HS-5 (cell line): ENCODE results near the gene CFAP100.

Experiments used
- DNase-seq: peaks from one replicate; pipeline ENCODE4 v3.0.0-alpha.2; 2012; ENCODE audit warnings: low read depth

Gene CFAP100

DNA sequence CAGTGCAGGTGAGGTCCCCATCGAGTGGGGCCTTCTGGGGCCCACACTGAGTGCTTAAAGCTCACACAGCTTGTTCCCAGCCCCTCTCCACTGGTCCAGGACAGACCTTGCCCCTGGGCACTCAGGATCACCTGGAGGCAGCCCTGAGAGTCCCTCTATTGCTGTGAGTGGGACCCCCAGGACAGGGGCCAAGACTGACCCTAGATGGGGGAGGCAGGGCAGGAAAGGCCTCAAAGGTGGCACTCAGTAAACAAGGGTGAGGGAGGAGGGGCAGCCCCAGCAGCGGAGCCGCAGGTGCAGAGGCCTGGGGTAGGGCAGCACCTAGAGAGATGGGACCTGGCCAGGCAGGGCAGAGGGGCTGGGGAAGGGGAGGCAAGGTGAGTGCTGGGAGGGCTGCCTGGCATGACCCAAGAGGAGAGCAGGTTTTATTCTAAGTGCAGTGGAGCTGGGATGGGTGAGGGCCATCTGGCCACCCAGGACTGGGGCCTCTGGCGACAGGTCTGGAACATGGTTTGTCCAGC, 27.9 kb downstream of the CFAP100 start:
- no peak for DNase-seq

DNA sequence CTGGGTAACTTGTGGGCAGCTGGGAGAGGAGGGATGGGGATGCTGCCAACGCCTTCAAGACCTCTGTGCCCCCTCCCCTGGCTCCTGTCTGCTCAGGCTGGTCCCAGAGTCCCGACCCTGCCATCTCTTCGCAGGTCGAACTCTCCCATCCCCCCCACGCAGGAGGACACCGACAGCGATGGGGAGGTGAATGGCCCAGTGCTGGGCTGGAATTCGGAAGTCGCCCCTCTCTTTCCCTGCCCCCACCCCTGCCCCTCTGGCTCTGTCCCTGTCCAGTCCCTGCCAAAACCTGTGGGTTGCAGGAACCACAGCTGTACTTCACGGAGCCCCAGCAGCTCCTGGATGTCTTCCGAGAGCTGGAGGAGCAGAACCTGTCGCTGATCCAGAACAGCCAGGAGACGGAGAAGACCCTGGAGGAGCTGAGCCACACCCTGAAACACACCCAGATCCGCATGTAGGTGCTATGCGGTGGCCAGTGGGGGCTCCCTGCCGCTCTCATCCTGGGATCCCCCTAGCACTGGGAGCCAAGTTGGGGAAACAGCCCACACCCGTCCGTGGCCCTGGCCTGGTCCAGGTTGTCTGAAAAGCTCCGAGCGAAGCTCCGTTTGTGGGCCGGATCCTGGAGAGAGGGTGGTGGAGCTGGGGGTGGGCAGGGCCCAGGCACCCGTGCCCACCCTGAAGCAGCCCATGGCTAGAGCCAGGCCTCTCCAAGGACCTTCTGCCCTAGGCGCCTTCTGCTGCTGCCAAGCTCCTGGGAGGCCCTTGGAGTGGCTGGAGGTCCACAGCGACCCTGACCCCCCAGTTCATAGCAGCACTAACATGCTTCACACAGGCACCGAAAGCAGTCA, 28.7 kb downstream of the CFAP100 start:
- no peak for DNase-seq

DNA sequence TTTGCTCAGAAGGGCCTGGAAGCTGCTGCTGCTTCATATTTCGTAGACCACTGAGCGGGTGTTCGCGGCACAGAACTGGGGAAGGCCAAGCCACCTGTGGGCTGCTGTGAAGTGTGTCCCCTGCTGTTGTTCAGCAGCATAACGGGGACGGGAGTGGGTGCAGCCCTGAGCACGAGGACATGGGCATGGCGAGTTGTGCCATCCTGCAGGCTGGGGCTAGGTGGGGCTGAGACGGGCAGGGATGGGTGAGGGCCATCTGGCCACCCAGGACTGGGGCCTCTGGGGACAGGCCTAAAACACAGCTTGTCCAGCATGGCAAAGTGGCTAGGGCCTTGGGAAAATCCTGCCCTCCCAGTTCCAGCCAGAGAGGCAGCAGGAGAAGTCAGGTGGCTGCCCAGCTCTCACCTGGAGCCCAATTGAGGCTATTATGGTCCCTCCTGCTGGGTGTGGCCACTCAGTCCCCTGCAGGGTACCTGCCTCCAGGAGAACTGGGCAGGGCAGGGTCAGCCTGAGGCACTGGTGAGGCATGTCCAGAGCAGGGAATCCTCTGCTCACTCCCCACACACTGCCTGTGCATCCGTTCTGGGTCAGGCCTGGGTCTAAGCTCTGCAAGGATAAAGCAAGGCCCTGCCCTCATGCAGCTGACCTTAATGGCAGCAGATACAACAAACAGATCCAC, 29.5 kb downstream of the CFAP100 start:
- no peak for DNase-seq

DNA sequence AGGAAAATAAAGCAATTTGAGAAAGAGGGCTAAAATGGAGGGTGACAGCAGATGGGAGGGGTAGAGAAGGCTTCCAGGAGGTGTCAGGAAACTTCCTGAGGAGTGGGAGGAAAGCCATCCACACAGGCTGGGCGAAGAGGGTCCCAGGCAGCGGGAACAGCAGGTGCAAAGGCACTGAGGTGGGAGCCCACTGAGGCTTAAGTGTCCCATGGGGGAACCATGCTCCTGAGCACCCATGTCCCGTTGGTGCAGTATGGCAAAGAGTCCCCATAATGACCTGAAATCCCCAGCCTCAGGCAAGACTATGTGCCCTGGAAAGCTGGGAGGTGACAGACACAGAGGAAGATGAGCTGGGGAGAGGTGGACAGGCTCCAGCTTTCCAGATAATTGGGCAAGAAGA, 30.0 kb downstream of the CFAP100 start:
- DNase-seq, result no peak

DNA sequence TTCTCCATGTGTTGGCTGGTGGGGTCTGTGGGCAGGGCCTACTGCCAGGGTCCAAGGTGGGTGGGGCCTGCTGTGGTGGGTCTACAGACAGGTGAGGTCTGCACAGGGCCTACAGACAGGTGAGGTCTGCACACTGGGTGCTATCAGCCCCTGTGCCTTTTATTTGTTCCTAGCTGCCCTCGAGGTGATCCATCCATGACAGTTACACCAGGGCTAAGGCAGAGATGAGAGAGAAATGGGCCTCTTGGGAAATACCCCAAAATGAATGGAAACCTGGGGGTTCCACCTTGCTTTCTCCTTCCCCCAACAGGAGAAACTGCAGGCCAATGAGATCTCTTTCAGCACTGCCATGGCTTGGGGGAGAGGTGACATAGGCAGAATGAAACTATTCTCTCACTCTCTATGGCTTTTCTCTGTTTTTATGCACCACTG, 36.4 kb downstream of the CFAP100 start:
- no peak for DNase-seq

DNA sequence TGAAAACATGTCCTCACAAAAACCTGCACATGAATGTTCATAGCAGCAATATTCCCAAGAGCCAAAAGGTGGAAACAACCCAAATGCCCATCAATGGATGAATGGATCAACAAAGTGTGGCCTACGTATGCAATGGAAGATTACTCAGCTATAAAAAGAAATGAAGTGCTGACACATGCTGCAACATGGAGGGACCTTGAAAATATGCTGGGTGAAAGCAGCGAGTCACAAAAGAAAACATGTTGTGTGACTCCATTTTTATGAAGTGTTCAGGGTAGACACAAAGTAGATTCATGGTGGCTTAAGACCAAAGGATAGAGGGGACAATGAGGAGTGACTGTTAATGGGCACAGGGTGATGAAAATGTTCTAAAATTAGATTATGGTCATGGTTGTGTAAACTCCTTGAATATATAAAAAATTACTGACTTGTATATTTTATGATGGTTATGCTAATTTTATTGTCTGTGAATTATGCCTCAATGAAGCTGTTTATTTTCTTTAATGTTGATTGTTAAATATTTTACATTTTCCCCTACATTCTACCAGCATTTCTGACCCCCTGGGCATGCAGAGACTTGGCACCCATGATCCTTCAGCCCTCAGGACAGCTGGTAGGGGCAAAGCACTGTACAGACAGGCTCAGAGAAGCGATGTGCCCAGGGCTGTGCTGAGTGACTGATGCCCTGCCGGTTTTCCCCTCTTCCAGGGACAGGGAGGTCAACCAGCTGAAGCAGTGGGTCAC, 37.8 kb downstream of the CFAP100 start:
- no peak for DNase-seq

DNA sequence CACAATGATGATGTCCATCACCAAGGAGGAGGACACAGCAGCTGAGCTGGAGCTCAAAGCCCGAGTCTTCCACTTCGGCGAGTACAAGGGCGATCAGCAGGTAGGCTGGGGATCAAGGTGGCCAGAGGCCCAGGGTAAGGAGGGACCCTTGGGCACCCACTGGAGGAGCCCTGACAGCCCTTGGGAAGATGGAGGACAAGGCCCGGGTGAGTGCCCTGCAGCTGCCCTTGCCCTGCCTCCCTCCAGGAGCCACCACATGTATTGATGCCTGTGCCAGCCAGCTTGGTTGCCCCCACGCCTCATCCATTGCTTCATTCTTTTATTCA, 38.4 kb downstream of the CFAP100 start:
- no peak for DNase-seq

DNA sequence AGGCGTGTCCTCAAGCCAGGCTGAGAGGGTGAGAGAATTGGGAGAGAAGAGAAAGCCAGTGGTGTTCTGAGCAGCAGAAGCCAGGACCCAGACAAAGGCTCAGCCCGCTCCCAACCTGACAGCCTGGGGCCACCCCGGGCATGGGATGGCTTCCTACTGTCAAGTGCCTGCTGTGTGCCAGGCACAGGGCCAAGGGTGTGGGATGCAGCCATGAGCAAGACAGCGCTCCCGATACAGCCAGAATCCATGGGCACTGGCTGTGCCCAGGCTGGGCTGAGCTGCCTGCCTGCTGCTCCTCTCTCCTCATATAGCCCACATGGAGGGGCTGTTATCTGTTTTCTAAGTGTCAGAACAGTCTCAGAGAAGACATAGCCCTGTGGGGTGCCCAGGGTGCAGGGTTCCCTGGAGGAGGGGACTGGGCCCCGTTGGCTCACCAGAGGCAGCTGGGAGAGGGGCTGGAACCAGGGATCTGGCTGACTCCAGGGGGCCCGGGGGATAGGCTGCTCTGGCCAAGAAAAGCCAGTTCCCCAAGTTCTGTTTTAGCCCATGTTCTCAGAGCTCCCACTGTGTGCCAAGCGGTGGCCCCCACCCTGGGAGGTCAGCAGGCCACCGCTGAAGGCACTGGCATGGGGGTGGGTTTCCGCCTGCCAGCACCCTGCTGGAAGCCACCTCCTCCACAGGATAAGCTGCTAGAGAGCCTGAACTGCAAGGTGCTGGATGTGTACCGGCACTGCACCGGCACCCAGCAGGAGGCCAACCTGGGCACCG, 39.0 kb downstream of the CFAP100 start:
- DNase-seq, result no peak

DNA sequence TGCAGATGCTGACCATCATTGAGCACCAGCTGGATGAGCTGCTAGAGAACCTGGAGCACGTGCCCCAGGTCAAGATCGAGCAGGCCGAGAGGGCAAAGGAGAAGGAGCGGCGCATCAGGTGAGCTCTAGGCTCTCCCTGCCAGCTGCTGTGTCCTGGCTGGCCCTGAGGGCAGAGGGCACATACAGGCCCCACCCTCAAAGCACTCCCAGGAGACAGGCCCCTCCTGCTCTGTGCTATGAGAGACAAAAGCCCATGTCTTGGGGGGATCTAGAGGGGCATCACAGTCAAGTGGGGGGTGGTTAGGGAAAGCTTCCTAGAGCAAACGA, 39.5 kb downstream of the CFAP100 start:
- no peak for DNase-seq

DNA sequence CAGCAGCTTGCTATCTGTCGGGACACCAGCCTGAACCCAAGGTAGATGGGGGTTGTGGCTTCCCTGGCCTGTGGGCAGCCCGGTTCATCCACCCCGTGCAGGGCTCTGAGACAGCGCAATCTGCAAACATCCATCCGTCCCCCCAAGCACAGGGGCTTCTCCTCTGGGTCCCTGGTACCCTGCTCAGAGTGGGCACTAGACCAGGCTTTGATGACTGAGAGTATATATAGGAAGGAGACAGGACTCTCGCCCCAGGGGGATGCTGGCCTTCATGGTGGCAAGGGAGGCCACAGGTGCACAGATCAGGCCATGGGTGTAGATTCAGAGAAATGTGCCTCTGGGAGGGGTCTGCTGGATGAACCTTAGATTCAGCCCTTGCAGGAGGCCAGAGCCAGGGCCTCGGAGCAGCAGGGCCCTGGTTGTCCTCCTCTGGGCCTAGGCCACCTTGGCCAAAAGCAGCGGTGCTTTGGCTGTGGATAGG, 40.3 kb downstream of the CFAP100 start:
- no peak for DNase-seq

DNA sequence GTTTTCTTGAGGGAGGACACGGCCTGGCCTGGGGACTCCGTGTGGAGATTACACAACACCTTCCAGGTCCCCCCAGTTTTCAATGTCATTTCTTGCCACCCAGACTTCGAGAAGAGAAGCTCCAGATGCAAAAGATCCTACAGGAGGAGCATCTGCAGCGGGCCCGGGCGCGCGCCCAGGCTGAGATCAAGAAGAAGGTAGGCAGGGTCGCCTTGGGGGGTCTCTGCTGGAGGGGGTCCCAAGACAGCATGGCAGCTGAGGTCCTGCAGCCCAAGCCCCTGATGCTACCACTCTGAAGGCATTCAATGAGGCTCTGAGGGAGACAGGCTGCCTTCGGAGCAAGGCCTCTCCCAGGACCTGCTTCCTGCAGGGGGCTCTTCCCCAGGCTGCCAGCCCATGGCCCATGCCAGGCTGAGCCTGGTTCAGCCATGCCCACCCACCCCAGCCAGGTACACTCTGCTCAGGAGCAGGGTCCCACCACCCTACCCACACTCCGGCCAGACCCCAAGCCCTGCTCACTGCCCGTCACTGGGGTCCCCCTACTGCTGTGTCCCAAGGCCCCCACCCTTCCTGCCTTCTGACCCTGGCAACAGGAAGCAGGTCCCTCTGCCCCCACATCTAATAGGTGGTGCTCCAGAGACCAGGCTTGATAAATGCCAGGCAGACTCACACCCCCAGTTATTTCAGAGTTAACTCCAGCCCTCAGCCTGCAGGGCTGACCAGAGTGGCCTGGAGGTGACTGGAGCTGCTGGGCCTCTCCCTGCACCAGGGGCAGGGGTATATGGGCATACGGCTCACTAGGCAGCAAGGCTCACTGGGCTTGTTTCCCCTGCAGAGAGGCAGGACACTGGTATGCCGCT, 41.0 kb downstream of the CFAP100 start:
- DNase-seq, result no peak

DNA sequence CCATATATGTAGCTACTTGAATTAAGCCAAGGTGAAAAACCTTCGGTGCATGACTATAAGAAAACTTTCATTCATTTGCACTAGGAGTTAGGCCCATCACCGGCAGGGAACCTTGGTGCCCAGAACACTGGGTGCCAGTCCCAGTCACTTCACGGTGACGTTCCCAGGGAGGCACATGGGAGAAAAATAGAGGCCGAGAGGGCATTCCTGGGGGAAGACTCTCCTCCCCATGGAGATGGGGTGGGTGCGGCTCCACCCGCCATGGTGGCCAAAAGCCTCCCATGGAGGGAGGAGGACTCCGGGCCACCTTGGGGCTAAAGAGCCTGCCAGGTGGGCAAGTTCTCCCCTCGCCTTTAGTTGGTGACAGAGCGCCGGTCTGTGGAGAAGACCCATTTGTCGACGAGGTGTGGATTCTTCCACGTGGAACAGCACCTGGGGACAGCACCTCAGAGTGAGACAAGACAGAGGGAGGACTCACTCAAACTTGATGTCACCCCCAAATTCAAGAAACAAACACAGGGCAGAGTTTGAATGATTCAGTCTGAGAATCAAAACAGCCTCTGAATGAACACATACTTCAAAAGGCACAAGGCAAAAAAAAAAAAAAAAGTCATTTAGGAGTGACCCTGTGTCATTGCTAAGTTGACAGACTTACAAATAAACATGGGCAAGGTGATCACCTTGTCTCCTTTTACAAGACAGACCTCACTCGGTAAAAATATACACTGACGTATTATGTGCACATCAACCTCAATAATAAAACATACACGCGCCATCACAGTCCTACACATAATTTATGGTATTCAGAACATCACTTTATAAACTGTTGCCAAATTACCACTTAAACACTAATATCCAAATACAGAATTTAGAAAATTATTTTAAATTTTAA, 42.4 kb downstream of the CFAP100 start:
- no peak for DNase-seq

DNA sequence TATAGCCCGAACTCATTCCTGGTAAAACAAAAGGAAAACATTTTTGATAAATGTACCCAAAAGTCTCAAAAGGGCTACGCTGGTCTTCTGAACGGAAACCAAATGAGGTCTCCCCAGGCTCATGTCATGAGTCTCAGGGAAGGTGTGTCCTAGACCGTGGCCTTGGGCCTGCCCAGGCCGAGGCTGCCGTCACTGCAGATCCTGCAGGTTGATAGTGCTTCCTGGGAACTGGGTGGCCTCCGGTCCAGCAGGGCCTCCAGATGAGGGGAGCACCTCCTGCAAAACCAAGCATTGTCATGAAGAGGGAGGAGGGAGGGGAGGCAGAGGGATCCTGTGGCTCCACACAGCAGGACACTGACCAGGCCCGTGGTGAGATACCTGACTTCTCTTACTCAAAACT, 43.5 kb downstream of the CFAP100 start:
- no peak for DNase-seq

DNA sequence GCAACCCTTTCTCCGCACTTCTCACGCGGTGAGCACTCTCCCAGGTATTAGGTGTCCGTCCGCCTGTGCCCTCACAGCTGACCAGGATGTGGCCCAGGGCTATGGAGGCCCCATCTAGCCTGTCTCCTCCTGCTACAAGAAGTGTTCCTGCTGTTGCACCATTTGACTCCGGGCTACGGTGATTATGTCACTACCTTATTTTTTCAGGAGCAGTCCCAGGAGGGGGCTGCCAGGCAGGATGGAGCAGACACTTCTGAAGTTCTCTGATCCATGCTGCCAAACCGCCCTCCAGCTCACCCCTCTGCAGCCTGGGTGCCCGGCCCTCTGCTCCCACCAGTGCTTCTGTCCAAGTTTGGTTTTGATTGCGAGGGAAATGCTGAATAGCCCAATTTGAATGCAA, 44.0 kb downstream of the CFAP100 start:
- no peak for DNase-seq

DNA sequence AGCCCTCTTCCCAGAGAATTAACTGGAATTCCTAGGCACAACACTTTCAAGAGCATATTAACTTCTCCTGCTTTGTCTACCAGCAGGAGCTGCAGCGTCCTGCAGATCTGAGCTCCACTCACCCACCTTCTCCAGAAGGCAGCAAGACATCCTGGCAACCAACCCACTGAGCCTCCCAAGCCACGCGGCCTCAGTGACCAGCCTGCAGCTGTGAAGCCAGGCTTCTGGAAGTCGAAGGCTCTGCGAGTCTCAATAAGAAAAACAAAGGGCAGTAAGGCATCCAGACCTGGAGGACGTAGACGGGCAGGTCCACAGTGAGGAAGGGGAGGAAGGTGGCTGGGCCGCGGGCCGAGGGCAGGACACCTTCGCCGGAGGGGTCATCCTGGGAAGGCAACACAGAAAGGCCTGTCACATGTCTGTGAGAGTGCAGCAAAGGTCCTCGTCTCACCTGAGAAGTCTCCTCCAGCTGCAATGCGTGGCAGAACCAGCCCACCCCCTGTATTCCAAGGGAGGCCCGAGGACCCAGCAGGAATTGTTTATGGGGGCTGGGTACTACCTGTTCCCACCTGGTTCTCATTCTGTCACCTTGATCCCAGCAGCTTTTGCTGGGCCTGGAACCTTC, 44.7 kb downstream of the CFAP100 start:
- no peak for DNase-seq

DNA sequence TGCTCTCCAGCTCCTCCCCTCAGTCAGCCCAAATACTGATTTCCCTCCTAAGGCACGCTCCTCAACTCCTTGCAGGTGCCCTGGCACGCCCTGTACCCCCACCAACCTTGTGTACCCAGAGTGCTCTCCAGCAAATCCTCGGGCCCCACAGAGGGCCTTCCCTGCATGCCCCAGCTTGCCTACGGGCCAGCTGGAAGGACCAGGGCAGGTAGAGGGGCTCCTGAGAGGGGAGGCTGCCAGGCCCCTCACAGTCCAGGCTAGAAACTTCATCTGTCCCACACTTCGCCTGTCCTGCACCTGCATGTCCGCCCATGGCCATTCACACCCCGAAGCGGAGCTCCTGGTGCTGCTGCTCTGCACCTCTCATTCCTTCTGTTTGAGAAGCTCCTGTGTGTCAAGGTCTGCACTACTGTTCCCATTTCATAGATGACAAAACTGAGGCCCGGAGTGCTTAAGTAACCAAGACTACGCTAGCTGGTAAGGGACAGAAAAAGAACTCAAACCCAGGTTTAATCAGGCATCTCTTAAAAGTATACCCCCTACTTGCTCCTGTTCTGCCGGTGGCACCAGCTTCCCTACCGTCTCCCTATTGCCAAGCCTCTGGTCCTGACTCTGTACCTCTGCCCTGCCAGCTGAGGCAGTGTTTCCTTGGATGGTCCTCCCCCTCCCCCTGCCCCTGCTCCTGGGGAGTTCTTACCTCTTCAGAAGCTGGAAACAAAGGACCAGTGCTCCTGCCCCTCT, 45.4 kb downstream of the CFAP100 start:
- no peak for DNase-seq

DNA sequence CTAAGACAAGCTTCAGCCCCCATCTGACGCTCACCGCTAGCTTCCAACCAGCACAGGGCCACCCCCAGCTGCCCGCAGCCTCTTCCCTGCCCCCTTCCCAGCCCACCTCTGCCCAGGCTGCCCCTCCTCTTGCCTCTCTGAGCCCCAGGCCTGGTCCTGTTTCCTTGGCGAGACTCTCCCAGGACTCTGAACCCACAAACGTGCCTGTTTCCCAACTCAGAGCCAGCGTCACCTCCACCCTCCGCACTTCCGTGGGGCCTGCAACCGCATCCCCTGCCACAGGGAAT, 45.9 kb downstream of the CFAP100 start:
- no peak for DNase-seq

DNA sequence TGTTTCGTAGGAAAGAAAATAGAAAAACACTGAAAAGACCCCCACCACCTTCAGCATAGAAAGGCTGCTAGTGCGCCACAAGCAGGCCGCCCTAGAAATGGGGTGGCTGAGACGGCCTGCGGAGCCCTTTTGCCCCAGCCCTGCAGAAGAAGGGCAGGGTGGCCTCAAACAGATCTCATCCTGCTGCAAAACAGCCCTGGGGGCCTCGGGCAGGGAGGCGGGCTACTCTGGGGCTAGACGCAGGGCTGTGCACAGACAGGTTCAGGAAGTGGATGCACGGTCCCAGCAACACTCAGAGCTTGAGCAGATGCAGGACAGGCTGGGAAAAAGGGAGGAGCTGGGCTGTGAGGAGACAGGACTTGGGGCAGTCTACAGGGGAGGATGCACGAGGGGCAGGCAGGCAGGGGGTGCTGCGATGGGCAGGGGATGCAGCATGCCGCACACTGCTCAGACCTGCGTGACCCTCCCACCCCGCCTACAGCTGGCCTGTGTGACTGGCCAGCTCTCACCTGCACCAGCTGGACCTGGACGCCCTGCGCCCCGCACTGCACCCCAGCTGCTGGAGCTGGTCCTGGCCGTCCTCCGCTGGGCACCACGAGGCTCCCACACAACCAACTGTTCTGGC, 46.7 kb downstream of the CFAP100 start:
- no peak for DNase-seq
